NK-92 treated with Interleukin-12 subunit alpha and Interleukin-12 subunit beta, amount 100 ng/mL, for 24 hours (cell line): ENCODE measurements around the gene EIF5A.
A peak's percentile ranks its signal among the peaks of the same experiment; 100 is the strongest.

ENCODE experiments used
- DNase-seq: peaks from one replicate; lab custom pipeline; 2025; lab: John Stamatoyannopoulos, UW

EIF5A gene

GRCh38 chr17:7313088-7313889 is 5.9 kb downstream of the EIF5A start:
- no peak for DNase-seq

GRCh38 chr17:7313890-7314718 is 6.7 kb downstream of the EIF5A start:
- no peak for DNase-seq

- DNase-seq: peak; percentile 62
Measured at GRCh38 chr17:7314719-7315569, 7.5 kb downstream of the EIF5A start, which contains the start of gene GPS2. GPS2 (minus strand) TSS chr17:7315360; CDS start chr17:7315052, 308 bp downstream.

GRCh38 chr17:7315570-7316235 is 8.3 kb downstream of the EIF5A start:
- no peak for DNase-seq

- no peak for DNase-seq
Measured at GRCh38 chr17:7317161-7317803, 9.9 kb downstream of the EIF5A start.

- no peak for DNase-seq
Measured at GRCh38 chr17:7318121-7318860, 10.9 kb downstream of the EIF5A start.

GRCh38 chr17:7321466-7321865 is 14.0 kb downstream of the EIF5A start:
- DNase-seq: no peak

GRCh38 chr17:7322520-7323194 is 15.2 kb downstream of the EIF5A start:
- no peak for DNase-seq

- no peak for DNase-seq
Measured at GRCh38 chr17:7323731-7324437, 16.5 kb downstream of the EIF5A start.

GRCh38 chr17:7324438-7324779 is 17.0 kb downstream of the EIF5A start:
- DNase-seq: no peak

- no peak for DNase-seq
Measured at GRCh38 chr17:7325031-7325528, 17.7 kb downstream of the EIF5A start.

GRCh38 chr17:7326186-7326585 is 18.8 kb downstream of the EIF5A start:
- DNase-seq: no peak

GRCh38 chr17:7327056-7327455 is 19.6 kb downstream of the EIF5A start:
- DNase-seq: no peak

- no peak for DNase-seq
Measured at GRCh38 chr17:7327501-7327900, 20.1 kb downstream of the EIF5A start.

- no peak for DNase-seq
Measured at GRCh38 chr17:7328009-7328408, 20.6 kb downstream of the EIF5A start.

- no peak for DNase-seq
Measured at GRCh38 chr17:7328840-7329373, 21.5 kb downstream of the EIF5A start, which contains the start of gene NEURL4. NEURL4 (minus strand) TSS chr17:7329335; CDS start chr17:7329312, 23 bp downstream.

- peak; percentile 85 for DNase-seq
Measured at GRCh38 chr17:7329374-7329996, 22.1 kb downstream of the EIF5A start.

GRCh38 chr17:7329997-7330637 is 22.7 kb downstream of the EIF5A start:
- DNase-seq: peak; percentile 51
